SK-N-MC (cell line): ENCODE data around the gene AXIN1.

ENCODE experiments used
- EZH2 ChIP-seq: fragments of 200-600 bp; sonication (generic); IDR thresholded peaks from one replicate; pipeline ENCODE4 v1.6.1; 2017; ENCODE audit warnings: antibody characterized with exemption
- FOXP2 ChIP-seq: optimal IDR thresholded peaks from 2 replicates; pipeline ENCODE3; 2011; ENCODE audit warnings: mild to moderate bottlenecking, moderate library complexity; ENCODE audit not compliant: insufficient read depth; ENCODE audit errors: extremely low read length, control extremely low read depth
- POLR2AphosphoS5 ChIP-seq: IDR thresholded peaks from 2 replicates; pipeline ENCODE4 v1.6.1; 2012; ENCODE audit warnings: mild to moderate bottlenecking, low read depth, low read length, borderline replicate concordance

DNA sequence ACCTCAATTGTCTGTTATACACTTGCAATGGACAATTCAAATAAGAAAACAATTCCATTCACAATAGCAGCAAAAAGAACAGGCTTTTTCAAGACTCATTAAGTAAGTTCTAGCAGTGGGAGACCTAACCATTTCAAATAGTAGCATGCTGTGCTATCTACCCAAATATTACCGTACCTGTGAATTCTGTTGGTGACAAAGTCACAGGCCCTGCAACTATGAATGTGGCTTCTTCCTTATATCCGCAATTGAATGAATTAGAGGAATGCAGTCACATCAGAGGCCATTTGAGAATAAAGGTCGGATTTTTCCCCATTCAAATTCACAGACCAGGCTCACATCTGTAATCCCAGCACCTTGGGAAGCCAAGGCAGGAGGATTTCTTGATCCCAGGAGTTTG, 43.7 kb upstream of the AXIN1 start:
- TF ChIP-seq POLR2AphosphoS5 (no peak), EZH2 (no peak), FOXP2 (no peak)
